ENCODE results near the gene ZNF827. TPM values are rescaled to one million over a fixed set of nuclear protein-coding genes. Genes with fewer than 3 reads are reported as not detected.

The ZNF827 gene
- polyA plus RNA-seq, 1 donor (not counting 4 experiments of a cell fraction or from before 2014, with no cell fraction given), result 4.7 TPM

DNA sequence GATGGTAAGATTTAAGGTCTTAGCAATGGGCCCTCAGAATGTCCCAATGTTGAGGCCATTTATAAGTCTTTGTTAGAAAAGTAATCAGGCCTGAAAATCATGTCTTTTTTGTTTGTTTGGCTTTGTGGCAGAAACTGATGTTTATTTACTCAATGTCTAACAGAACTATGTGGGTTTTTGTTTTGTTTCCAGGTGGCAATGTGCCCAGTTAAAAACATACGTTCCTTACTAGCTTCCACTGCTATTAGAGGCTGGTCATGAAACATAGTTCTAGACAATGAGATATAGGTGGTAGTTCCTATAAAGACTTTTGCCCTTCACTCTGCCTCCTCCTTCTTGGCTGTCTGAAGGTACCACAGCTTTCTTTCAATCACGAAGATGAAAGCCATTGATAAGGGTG lies 149.9 kb downstream of the ZNF827 start:
- dilution Hi-C loops (cut with MboI; ENCODE audit: extremely low pct_ligation_motif_present, low sequenced_read_pairs), result no loop called here

DNA sequence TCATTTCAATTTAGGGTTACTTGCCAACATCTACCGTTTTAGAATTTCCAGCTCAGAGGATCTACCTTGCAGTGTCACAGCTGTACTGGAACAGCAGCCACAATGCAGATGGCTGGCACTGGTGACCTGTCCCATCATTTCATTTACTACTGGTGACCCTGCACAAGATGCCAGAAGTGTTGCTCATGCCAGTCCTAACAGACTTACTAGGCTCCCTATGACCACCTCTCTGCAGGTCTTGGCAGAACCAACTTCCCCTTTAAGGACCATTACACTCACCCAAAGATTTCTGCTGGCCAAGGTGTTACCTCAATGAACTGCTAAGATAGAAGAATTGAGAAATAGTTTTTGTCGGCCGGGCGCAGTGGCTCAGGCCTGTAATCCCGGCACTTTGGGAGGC lies 151.8 kb downstream of the ZNF827 start:
- dilution Hi-C loops (cut with MboI; ENCODE audit: extremely low pct_ligation_motif_present, low sequenced_read_pairs), result no loop called here
- no peaks in the 10 kb centered on the region for H3K27me3 ChIP-seq (ENCODE audit: control insufficient read depth, extremely low read depth, insufficient read depth, low read length)
- H3K9me3 ChIP-seq (ENCODE audit: control insufficient read depth, low read depth, low read length), result no peaks in the 10 kb centered on the region
- no peaks in the 10 kb centered on the region for H4K20me1 ChIP-seq (ENCODE audit: control insufficient read depth, extremely low read depth, insufficient read depth, low read length)
- no peak overlapping the region for H2AFZ ChIP-seq (ENCODE audit: control insufficient read depth, low read length)
- no peaks in the 10 kb centered on the region for H3K79me2 ChIP-seq (ENCODE audit: control insufficient read depth, insufficient read depth, low read length)
- DNase-seq (ENCODE audit: low read depth, low spot score) (no peak), FAIRE-seq (no peak)
- no peak for TF ChIP-seq EZH2 (IDR thresholded peaks at IDR 0.05; ENCODE audit: low read length)
- TF ChIP-seq, protein P1, sequence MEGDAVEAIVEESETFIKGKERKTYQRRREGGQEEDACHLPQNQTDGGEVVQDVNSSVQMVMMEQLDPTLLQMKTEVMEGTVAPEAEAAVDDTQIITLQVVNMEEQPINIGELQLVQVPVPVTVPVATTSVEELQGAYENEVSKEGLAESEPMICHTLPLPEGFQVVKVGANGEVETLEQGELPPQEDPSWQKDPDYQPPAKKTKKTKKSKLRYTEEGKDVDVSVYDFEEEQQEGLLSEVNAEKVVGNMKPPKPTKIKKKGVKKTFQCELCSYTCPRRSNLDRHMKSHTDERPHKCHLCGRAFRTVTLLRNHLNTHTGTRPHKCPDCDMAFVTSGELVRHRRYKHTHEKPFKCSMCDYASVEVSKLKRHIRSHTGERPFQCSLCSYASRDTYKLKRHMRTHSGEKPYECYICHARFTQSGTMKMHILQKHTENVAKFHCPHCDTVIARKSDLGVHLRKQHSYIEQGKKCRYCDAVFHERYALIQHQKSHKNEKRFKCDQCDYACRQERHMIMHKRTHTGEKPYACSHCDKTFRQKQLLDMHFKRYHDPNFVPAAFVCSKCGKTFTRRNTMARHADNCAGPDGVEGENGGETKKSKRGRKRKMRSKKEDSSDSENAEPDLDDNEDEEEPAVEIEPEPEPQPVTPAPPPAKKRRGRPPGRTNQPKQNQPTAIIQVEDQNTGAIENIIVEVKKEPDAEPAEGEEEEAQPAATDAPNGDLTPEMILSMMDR (optimal IDR thresholded peaks at IDR 0.05 in 1 of 3, IDR thresholded peaks at IDR 0.05 in 1 of 3, conservative IDR thresholded peaks at IDR 0.05 in 1 of 3; ENCODE audit: extremely low read depth in 1 of 3, insufficient read depth in 2 of 3, low read length in 3 of 3), result no peak
- H3K27ac ChIP-seq (ENCODE audit: control insufficient read depth, insufficient read depth, low read length), result no peak overlapping the region
- H3K4me2 ChIP-seq (ENCODE audit: control insufficient read depth, extremely low read depth, insufficient read depth, low read depth, low read length), result no peak overlapping the region
- no peaks in the 10 kb centered on the region for H3K9me1 ChIP-seq (ENCODE audit: control insufficient read depth, extremely low read depth, insufficient read depth, low read length)
- no peaks in the 10 kb centered on the region for H3K4me1 ChIP-seq (ENCODE audit: control insufficient read depth, extremely low read depth, insufficient read depth, low read length)
- no peak overlapping the region for H3K4me3 ChIP-seq (ENCODE audit: control insufficient read depth in 2 of 3, extremely low read depth in 1 of 3, insufficient read depth in 2 of 3, low read depth in 1 of 3, low read length in 3 of 3)
- H3K9ac ChIP-seq (ENCODE audit: control insufficient read depth, extremely low read depth, insufficient read depth, low read length), result no peak overlapping the region
- no peaks in the 10 kb centered on the region for H3K36me3 ChIP-seq (ENCODE audit: control insufficient read depth in 2 of 2, extremely low read depth in 1 of 2, insufficient read depth in 2 of 2, low read length in 2 of 2)

More for the DNA sequence above, 149.9 kb downstream of the ZNF827 start:
- Histone ChIP-seq H3K79me2 (ENCODE audit: control insufficient read depth, insufficient read depth, low read length) (no peaks in the 10 kb centered on the region), H3K9me3 (ENCODE audit: control insufficient read depth, low read depth, low read length) (no peaks in the 10 kb centered on the region), H3K4me1 (ENCODE audit: control insufficient read depth, extremely low read depth, insufficient read depth, low read length) (no peaks in the 10 kb centered on the region), H3K9ac (ENCODE audit: control insufficient read depth, extremely low read depth, insufficient read depth, low read length) (no peak overlapping the region), H3K9me1 (ENCODE audit: control insufficient read depth, extremely low read depth, insufficient read depth, low read length) (no peaks in the 10 kb centered on the region), H2AFZ (ENCODE audit: control insufficient read depth, low read length) (no peak overlapping the region), H3K27me3 (ENCODE audit: control insufficient read depth, extremely low read depth, insufficient read depth, low read length) (no peaks in the 10 kb centered on the region), H3K36me3 (ENCODE audit: control insufficient read depth in 2 of 2, extremely low read depth in 1 of 2, insufficient read depth in 2 of 2, low read length in 2 of 2) (no peaks in the 10 kb centered on the region), H3K4me2 (ENCODE audit: control insufficient read depth, extremely low read depth, insufficient read depth, low read depth, low read length) (no peak overlapping the region), H4K20me1 (ENCODE audit: control insufficient read depth, extremely low read depth, insufficient read depth, low read length) (no peaks in the 10 kb centered on the region), H3K4me3 (ENCODE audit: control insufficient read depth in 2 of 3, extremely low read depth in 1 of 3, insufficient read depth in 2 of 3, low read depth in 1 of 3, low read length in 3 of 3) (no peak overlapping the region), H3K27ac (ENCODE audit: control insufficient read depth, insufficient read depth, low read length) (no peak overlapping the region)
- no peak for TF ChIP-seq EZH2 (IDR thresholded peaks at IDR 0.05; ENCODE audit: low read length)
- TF ChIP-seq, protein P1 (optimal IDR thresholded peaks at IDR 0.05 in 1 of 3, IDR thresholded peaks at IDR 0.05 in 1 of 3, conservative IDR thresholded peaks at IDR 0.05 in 1 of 3; ENCODE audit: extremely low read depth in 1 of 3, insufficient read depth in 2 of 3, low read length in 3 of 3), result no peak
- DNase-seq (ENCODE audit: low read depth, low spot score) (no peak), FAIRE-seq (no peak)
